SHP77 treated with DMSO at 0.1 percent for 48 hours (cell line): ENCODE results near the gene GGT5.
"Not testable (repeated sequence)": the region's sequence is repeated elsewhere in the genome, so short reads cannot be mapped to it uniquely, and the experiment has no call there.

ENCODE experiments used
- DNase-seq: peaks from one replicate; lab custom pipeline; 2025; lab: John Stamatoyannopoulos, UW

The GGT5 gene

GRCh38 chr22:24232124-24232523, 12.8 kb downstream of the GGT5 start:
- DNase-seq: no peak

GRCh38 chr22:24231706-24232105, 13.2 kb downstream of the GGT5 start:
- DNase-seq: no peak

- DNase-seq: peak; percentile 7
These were observed 13.8 kb downstream of the GGT5 start for GRCh38 chr22:24230911-24231656.

DNA sequence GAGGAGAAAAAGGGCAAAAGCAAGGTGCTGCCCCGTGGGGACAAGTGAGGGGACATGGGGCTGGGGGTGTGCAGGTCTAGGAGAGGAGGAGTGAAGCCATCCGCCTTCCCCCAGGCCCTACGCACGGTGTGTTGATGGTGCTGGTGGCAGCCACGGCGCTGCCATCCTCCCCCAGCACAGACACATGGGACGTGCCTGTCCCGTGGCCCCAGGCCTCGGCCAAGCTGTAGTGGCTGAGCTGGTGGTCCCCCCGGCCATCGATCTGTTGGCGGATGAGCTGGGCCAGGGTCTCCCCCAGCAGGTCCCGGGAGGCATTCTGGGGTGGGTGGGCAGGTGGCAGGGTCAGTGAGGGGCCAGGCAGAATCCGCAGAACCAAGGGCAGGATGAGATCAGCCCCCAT, 18.9 kb downstream of the GGT5 start:
- DNase-seq: no peak

DNA sequence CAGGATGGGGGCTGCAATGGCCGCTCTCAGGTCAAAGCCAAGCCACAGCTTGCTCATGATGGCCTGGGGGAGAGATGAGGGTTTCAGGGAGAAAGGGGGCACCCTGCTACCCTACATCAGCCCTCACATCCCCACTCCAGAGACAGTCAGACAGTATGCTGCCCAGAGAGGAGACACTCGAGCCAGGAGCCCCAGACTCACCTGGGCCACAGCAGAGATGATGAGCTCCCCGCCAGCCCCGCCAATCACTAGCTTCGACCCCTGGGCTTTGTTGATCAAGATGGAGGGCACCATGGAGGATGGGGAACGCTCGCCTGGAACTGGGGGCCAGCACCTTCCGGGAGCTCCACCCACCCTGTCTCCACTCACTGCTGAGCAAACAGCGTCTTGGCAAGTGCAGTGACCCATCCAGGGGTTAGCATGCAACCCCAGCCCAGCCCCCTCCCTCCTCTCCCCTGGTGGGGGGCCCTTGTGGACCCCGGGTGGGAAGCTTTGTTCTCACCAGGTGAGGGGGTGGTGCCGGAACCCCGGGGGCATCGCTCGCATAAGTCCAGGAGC, 19.8 kb downstream of the GGT5 start:
- no peak for DNase-seq

- DNase-seq: no peak
These were observed 20.4 kb downstream of the GGT5 start for GRCh38 chr22:24224468-24224867.

GRCh38 chr22:24219750-24220149, 25.1 kb downstream of the GGT5 start:
- DNase-seq: no peak

GRCh38 chr22:24217384-24217783, 27.5 kb downstream of the GGT5 start:
- DNase-seq: no peak

- DNase-seq: no peak
These were observed 28.2 kb downstream of the GGT5 start for GRCh38 chr22:24216541-24217209.

DNA sequence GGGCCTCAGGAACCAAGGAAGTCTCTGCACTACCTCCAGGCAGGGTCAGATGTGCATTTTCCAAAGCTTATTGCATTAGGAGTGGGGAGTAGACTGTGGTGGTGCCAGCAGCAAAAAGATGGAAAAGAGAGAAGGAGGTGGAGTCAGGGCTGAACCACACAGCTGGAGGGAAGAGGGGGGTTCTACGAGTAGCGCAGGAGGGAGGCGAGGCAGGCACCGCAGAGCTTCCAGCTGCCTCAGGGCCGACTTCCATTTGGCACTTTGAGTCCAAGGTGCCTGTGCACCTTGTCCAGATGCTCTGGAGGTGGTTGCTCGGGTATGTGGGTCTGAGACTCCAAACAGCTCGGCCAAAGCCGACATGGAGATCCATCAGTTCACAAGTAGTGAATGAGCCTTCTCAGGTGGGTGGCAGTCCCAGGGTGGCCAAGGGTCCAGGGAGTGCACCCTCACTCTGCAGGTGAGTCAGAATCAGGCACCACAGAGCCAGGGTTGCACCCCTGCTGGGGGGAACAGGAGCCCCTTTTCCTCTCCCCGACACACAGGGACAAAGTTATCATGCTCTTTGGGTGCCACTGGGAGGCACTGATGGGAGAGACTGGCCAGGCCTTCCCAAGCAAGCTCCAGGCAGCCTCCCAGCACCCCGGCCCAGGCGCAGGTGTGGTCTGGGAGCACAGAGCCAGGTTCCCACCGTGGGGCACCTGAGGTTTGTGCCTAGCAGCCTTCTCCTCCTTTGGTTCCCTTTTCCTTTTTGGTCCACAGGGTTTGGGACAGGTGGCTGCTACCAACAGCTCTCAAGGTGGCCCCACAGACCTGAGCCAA, 30.2 kb downstream of the GGT5 start:
- DNase-seq: no peak

DNA sequence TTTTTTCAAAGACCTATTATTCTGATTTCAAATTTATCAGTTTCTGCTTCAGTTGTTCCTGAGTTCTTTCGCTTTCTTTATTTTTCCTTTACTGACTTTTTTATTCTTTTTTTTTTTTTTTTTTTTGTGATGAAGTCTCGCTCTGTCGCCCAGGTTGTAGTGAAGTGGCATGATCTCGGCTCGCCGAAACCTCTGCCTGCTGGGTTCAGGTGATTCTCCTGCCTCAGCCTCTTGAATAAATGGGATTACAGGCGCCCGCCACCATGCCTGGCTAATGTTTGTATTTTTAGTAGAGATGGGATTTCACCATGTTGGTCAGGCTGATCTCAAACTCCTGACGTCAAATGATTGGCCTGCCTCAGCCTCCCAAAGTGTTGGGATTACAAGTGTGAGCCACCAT, 31.8 kb downstream of the GGT5 start:
- not testable (repeated sequence) for DNase-seq

DNA sequence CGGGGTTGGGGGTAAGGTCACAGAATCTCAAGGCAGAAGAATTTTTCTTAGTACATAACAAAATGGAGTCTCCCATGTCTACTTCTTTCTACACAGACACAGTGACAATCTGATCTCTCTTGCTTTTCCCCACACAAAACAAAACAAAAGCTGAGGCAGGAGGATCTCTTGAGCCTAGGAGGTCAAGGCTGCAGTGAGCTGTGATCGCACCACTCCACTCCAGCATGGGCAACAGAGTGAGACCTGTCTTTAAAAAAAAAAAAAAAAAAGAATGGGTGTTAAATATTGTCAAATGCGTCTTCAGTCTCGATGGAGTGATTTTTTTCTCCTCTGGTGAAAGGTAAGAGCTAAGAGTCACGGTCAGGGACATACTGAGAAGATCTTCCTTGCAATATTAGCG, 33.2 kb downstream of the GGT5 start:
- not testable (repeated sequence) for DNase-seq

- not testable (repeated sequence) for DNase-seq
These were observed 34.5 kb downstream of the GGT5 start for GRCh38 chr22:24210409-24210808.

GRCh38 chr22:24209687-24210086, 35.2 kb downstream of the GGT5 start:
- no peak for DNase-seq

- DNase-seq: no peak
These were observed 35.9 kb downstream of the GGT5 start for GRCh38 chr22:24209016-24209415.

DNA sequence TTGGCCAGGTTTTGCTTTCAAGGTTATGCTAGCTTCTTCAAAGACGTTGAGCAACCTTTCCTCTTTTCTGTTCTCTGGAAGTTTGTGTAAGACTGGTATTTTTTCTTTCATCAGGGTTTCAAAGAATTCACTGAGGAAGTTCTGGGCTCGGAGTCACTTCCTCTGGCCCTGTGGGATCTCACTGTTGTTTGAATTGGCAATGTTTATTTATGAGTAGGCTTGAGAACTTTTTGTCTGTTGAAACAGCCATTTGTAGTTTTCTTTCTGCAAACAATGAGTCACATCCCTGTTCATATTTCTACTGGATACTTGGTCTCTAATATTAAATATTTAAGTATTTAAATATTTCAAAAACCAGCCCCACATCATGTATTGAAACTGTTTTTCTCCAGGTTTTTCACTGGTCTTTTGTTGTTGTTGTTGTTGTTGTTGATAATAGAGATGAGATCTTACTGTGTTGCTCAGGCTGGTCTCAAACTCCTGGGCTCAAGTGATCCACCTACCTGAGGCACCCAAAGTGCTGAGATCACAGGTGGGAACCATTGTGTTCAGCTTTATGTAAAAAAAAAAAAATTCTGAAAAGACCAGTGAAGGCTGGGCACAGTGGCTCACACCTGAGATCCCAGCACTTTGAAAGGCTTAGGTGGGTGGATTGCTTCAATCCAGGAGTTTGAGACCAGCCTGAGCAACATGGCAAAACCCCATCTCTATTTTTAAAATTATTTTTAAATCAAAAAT, 36.7 kb downstream of the GGT5 start:
- DNase-seq: no peak

GRCh38 chr22:24207264-24208011, 37.4 kb downstream of the GGT5 start:
- DNase-seq: no peak

- DNase-seq: not testable (repeated sequence)
These were observed 38.2 kb downstream of the GGT5 start for GRCh38 chr22:24206460-24207263.

GRCh38 chr22:24205438-24206195, 39.3 kb downstream of the GGT5 start:
- no peak for DNase-seq
